Measurements from ENCODE around the gene ACP2.

The ACP2 gene, protein sequence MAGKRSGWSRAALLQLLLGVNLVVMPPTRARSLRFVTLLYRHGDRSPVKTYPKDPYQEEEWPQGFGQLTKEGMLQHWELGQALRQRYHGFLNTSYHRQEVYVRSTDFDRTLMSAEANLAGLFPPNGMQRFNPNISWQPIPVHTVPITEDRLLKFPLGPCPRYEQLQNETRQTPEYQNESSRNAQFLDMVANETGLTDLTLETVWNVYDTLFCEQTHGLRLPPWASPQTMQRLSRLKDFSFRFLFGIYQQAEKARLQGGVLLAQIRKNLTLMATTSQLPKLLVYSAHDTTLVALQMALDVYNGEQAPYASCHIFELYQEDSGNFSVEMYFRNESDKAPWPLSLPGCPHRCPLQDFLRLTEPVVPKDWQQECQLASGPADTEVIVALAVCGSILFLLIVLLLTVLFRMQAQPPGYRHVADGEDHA

DNA sequence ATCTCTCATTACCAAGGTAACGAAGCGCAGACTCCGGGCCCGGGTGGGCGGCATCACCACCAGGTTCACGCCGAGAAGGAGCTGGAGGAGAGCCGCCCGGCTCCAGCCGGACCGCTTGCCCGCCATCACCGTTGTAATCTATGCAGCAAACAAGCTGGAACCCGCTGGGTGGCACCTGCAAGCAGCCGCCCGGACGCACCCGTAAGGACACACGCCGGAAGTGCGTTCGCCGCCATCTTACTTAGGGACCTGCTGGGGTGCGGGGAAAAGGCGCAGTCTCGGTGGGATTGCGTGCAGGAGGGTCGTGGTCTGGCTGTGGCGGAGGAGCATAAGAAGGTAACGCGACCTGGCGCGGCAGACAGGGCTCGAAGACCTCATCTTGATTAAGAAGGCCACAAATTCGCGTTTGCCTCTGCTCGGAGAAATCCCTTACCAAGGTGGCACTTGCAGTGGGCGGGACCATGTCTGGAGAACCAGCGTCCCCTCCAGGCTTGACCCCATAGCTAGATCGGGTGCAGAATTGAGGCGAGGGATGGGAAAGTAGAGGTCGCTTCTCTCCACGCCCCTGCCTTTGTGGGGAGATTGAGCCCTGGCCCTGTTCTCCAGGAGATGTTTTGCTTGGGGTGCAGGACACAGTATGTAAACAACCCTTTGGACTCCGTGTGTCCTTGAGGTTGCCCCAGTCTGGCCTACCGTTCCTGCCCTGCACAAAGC is at the start of gene ACP2:
Gene ACP2 (minus strand): TSS at position 151 of the 714 bp plus-strand sequence. CDS start 25 bp downstream, at position 126.
- DNase-seq (ENCODE audit: low read depth in 2 of 2) = peak; percentile 73

DNA sequence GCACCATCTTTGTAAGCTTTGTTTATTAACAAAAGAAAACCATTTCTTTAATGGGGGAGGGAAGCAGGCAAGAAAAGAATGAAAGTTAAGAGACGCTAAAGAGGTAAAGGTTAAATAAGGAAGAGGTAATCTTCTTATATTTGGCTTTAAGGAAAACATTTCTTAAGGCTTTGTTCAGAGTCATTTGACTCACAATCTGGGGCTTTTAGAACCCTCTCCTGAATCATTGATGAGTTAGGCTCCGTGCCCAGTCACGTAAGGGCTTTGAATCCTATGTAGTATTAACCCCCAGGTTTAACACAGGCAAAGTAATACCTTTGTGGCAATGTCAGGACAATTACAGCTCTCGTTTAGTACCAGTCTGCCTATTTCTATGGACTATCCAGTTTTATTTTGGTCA is 47.4 kb upstream of the ACP2 start:
- DNase-seq (ENCODE audit: low read depth in 2 of 2) = no peak

DNA sequence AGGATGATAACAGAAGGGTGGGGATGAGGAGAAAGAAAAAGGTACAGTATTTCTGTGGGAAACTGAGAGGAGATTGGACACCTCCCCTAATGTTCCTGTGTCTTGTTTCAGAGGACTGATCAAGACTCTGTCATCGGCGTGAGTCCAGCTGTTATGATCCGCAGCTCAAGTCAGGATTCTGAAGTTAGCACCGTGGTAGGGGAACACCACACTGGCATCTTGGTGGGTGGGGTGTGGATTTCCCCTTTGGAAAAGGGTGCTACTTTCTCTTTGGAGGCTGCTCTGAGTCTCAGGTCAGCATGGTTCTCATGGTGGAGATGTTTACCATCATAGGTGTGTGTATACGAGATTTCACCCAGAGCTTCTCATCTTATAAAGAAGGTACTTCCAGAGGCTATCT is 46.8 kb upstream of the ACP2 start:
- no peak for DNase-seq (ENCODE audit: low read depth in 2 of 2)

DNA sequence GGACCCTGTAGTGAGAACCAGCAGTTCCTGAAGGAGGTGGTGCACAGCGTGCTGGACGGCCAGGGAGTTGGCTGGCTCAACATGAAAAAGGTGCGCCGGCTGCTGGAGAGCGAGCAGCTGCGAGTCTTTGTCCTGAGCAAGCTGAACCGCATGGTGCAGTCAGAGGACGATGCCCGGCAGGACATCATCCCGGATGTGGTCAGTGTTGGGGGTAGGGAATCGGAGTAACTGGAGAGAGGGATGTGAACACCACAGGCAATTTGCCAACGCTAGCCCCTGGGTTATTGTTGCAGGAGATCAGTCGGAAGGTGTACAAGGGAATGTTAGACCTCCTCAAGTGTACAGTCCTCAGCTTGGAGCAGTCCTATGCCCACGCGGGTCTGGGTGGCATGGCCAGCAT is 41.2 kb upstream of the ACP2 start:
- no peak for DNase-seq (ENCODE audit: low read depth in 2 of 2)

DNA sequence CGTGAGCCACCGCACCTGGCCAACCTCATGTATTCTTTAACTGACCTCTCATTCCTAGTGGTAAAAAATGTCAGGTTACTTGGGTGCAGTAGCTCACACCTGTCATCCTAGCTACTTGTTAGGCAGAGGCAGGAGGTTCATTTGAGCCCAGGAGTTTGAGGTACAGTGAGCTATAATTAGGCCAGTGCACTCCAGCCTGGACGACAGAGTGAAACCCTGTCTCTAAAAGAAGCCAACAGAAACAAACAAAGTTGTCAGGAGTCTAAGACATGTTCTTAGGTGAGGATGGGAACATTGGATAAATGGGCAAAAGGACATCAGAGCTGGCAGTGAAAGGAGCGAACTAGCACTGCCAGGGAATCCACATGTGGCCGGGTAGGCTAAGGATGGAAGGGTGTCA is 39.5 kb upstream of the ACP2 start:
- DNase-seq (ENCODE audit: low read depth in 2 of 2) = no peak

DNA sequence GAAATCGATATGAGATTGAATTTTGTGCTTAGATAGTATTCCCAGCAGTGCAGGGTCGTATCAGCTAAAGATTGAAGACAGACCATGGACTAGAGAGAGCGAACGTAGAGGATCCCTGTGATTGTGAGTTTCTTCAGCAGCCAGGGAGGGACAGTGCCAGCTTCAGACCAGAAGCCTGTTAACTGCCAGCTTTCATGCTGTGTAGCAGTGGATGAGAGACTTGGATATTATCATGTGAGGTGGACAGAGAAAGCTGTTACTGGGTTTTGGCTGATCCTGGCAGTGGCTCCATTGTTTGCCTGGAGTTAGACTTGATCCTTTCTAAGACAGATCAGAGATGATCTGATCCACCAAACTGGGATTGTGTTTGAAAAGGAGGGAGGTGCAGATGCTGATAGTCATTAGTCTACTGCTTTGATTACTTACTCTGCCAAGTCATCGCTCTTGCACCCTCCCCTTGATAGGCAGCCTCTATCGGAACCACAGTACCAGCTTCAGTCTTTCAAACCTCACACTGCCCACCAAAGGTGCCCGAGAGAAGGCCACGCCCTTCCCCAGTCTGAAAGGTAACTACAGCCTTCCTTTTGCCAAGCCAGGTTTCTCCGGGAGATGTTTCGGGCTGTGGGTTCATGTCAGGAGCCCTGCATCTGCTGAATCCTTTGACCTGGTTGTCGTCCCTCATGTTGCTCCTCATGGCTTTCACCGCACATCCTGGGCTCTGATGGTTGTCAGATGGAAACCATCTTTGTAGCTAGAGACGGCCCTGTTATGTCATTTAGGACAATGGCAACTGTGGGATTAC is 37.6 kb upstream of the ACP2 start:
- DNase-seq (ENCODE audit: low read depth in 2 of 2) = no peak

DNA sequence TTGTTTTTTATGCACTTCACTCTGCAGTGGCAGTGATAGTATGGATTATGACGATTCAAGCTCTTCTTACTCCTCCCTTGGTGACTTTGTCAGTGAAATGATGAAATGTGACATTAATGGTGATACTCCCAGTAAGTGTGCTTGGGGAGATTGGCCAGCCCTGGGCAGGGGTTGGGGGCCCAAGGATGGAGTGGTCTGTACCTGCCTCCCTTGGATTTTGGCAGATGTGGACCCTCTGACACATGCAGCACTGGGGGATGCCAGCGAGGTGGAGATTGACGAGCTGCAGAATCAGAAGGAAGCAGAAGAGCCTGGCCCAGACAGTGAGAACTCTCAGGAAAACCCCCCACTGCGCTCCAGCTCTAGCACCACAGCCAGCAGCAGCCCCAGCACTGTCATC is 35.5 kb upstream of the ACP2 start:
- no peak for DNase-seq (ENCODE audit: low read depth in 2 of 2)

DNA sequence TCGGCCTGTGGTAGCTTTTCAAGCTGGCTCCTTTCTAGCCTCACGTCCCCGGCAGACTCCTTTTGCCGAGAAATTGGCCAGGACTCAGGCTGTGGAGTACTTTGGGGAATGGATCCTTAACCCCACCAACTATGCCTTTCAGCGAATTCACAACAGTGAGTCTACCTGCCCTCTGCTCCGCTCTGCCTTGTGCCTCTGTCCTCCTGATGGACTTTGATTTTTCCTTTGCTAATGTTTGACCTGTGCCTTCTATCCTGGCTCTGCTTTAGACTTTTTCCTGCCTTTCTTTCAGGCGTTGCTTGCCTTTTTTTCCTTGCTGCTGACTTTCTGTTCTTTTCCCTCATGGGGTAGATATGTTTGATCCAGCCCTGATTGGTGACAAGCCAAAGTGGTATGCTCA is 33.8 kb upstream of the ACP2 start:
- DNase-seq (ENCODE audit: low read depth in 2 of 2) = no peak

DNA sequence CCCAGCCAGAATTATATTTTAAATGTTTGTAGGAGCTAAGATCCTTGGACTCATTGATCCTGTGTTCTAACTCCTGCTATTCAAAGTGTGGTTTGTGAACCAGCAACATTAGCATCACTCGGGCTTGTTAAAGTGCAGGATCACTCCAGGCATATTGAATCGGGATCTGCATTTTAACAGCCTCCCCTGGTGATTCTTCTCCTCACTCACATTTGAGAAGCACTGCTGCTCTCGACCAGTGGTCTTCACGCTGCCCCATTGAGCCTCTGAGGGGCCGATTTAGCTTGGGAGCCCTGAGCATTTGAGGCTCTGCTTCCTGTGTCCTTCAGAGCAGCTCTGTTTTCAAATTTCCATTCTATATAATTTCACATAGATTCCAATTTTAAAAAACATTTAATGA is 32.2 kb upstream of the ACP2 start:
- no peak for DNase-seq (ENCODE audit: low read depth in 2 of 2)

DNA sequence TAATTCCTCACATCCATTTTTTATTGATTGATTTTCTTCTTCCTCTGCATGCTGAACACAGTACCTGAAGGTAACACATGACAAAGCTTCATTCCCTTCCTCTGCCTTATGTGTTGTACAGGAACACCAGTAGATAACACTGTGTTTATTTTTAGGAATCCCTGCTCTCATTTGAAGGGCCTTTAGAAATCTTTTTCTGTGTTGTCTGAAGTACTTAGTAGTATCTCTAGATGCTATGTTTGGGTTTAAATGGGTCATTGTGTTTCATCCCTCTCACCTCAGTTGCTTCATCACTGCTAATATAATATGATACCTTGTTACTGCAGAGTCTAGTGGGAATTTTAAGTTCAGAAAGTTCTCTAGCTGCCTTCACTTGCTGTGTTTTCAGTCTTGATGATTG is 31.5 kb upstream of the ACP2 start:
- DNase-seq (ENCODE audit: low read depth in 2 of 2) = no peak

DNA sequence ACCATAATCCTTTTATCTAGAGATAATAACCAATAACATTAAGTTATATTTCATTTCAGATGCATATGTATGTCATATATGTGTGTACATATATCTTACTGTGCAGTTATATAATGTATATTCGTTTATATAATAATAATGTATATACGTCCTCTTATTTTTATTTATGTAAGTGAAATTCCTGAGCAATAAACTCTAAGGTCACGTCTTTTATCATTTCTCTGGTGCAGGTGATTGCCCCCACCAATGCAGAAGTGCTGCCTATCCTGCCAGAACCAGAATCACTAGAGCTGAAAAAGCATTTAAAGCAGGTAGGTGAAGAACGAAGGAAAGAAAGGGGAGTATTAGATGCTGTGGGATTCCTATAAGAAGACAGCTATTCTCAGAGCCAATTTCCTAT is 30.2 kb upstream of the ACP2 start:
- no peak for DNase-seq (ENCODE audit: low read depth in 2 of 2)

DNA sequence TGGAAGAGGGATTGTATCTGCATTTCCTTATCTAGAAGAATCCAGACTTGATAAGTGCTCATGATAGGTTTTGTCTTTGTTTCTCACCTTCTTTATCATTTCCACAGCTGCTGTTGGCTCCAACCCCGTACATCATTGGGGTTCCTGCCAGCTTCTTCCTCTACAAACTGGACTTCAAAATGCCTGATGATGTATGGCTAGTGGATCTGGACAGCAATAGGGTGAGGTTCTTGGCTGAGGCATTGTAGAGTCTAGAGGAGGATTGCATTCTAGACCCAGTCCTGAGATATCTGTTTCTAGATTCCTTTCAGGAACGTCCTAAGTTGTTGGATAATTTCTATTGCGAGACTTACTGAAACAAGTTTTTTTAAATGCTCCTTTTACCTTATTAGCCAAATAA is 29.4 kb upstream of the ACP2 start:
- DNase-seq (ENCODE audit: low read depth in 2 of 2) = no peak

DNA sequence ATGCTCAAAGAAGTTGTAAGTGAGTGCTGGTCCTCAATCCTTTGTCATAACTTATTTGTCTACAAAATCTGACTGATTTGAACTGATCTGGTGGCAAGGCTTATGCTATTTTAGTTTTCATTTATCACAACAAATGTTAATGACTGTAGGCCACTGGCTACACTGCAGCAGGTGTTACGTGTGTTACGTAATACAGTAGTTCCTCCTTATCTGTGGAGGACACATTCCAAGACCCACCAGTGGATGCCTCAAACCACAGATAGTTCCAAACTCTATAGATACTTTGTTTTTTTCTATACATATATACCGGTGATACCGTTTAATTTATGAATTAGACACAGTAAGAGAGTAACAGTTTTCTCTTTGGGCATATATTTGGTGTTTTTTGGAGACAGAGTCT is 28.3 kb upstream of the ACP2 start:
- DNase-seq (ENCODE audit: low read depth in 2 of 2) = no peak

DNA sequence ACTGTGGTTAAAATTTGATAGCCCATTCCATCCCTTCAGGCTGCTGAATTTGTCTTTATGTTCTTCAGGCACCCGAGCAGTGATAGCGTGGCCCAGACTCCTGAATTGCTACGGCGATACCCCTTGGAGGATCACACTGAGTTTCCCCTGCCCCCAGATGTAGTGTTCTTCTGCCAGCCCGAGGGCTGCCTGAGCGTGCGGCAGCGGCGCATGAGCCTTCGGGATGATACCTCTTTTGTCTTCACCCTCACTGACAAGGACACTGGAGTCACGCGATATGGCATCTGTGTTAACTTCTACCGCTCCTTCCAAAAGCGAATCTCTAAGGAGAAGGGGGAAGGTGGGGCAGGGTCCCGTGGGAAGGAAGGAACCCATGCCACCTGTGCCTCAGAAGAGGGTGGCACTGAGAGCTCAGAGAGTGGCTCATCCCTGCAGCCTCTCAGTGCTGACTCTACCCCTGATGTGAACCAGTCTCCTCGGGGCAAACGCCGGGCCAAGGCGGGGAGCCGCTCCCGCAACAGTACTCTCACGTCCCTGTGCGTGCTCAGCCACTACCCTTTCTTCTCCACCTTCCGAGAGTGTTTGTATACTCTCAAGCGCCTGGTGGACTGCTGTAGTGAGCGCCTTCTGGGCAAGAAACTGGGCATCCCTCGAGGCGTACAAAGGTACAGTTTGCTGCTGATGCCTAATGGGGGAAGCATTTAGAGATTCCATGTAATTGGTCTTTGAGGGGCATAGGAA is 26.1 kb upstream of the ACP2 start:
- DNase-seq (ENCODE audit: low read depth in 2 of 2) = no peak

DNA sequence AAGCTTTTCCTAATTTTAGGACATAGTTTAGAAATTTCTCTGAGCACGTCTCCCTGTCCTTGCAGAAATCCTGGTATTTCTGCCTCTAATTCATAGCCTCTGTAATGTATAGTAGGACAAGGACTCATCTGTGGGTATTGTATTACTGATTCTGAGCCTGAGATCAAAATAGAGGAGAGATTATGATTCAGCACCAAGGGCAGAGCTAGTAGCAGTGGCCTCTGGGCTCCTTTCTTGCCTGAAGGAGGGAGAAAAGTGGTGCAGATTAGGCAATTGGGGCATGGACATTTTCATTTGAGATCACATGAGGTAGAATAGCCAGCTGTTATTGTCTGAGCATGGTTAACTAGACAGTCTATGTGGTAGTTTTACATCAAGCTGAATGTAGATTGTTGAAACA is 24.1 kb upstream of the ACP2 start:
- DNase-seq (ENCODE audit: low read depth in 2 of 2) = no peak

DNA sequence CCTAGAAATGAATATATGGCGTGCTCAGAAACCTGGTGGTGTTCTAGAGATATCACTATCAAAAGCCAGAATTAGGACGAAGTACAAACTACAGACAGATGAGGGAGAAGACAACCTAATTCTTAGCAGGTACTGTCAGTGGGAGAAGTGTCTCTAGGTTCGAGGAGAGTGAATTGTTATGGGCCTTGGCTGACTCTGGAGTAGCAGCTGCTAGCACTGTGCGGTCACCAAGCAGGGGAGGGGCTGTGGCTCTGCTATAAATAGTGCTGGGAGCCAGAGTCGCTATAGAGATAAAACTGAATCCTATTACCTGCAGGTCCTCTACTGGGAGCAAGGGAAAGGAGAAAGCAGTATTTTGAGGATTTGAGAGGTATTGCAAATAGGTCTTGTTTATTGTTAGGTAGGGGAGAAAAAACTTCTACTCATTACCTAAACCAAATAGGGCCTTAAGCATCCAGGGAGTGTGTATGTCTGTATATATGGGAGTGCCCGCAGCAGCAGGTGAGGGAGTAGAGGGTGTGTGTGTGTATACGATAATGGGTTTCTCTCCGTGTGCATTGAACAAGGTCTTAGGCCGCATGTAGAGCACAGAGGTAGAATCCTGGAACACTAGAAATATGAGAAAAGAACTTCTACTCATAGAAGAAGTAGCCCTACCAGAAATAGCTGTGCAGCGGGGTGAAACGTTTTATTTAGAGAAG is 23.5 kb upstream of the ACP2 start:
- DNase-seq (ENCODE audit: low read depth in 2 of 2) = no peak

DNA sequence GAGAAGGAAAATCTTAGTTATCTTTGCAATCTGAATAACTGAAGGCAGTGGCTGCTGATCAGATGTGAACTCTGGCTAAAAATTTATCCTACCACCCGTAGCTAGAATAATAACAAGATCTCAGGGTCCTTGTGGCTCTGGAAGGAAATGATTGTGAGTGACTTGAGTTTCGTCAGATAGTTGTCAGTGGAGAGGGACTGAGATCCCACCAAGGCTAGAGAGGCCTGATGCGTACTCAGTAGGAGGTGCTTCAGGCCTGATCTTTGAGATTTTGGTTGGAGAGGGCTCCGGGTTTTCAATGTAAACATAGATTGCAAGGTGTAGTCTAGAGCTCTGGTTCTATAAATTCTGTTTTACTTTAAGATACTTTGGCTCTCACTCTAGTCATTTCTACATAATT is 22.7 kb upstream of the ACP2 start:
- no peak for DNase-seq (ENCODE audit: low read depth in 2 of 2)

DNA sequence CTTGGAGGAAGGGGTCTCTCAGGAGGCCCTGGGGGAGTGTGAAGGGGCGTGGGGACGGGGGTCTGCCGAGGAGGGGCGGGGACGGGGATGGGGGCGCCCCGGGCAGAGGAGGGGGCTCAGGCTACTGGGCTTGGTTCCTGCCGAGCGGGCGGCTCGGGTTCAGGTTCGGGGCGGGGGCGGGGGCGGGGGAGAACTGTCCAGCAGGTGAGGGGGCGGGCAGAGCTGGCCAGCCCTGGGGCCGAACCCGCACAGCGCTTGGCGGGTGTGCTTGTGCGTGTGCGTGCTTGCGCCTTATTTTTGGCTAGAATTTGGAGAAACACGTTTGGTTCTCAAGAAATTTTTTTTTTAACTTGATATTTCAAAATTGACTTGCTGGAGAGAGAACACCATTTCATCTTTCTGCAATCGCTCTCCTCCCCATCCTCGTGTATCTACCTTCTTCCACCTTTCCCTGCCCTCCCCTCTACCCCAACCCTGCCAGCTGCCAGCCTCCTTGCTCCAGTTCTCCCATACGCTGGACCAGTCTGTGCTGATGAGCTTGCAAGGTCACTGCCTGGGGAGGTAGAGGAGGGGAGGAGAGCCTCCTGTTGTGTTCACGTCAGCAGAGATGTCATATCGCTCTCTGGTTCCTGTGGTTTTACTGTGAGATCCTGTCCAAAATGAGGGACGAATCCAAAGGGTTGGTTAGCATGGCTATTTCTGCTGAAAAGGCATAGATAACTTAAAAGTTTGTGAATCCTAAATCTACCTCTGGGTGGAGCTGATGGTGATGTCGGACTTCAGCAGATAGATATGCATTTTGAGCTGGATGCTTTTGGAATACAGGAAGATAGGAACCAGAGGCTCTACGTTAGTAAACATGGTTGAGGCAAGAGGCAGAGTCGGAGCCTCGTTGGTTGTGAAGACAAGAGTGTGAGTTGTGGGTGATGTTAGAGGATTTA is 22.0 kb upstream of the ACP2 start:
- DNase-seq (ENCODE audit: low read depth in 2 of 2) = no peak

DNA sequence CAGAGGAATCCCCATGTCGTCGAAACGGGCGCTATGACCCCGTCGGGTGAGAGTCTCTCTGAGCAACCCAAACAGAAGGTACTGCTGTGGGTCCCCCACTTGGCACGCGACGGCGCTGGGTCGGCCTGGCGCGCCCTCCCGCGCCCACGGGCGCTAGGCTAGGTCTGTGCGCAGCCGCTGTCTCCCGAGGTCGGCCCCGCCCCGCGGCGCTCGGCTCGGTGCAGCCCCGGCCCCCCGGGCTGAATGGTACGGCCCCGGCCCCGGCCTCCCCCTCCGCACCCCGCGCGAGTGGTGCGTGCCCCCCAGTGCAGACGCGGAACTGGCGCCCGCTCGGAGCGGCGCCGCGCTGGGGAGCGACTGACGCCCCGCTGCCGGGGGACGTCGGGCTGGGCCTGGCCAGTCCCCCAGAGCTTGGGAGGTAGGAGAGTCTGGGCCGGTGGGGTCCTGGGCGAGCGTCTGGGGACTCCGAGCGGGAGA is 21.3 kb upstream of the ACP2 start, which contains the start of gene MADD:
Gene MADD (plus strand): TSS at position 305 of the 477 bp plus-strand sequence.
- peak; percentile 80 to 82 for DNase-seq (ENCODE audit: low read depth in 2 of 2)

All from stimulated activated CD8-positive, alpha-beta memory T cell treated with anti-CD3 and anti-CD28 coated beads, Interleukin-7, amount 100 ng/mL, for 1 hour (primary cell).